Epithelial cell of alveolus of lung (primary cell): ENCODE results near the gene WDFY2. TPM values are rescaled to one million over a fixed set of nuclear protein-coding genes. Genes with fewer than 3 reads are reported as not detected.

ENCODE experiments used
- total RNA-seq: library from RNA; depleted of rRNA; stranded (reverse); fragments of >200 nt; gene quantifications from 2 replicates; pipeline ENCODE4 v1.2.1, GENCODE V29; 2015

The WDFY2 gene, protein sequence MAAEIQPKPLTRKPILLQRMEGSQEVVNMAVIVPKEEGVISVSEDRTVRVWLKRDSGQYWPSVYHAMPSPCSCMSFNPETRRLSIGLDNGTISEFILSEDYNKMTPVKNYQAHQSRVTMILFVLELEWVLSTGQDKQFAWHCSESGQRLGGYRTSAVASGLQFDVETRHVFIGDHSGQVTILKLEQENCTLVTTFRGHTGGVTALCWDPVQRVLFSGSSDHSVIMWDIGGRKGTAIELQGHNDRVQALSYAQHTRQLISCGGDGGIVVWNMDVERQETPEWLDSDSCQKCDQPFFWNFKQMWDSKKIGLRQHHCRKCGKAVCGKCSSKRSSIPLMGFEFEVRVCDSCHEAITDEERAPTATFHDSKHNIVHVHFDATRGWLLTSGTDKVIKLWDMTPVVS
- total RNA-seq = 4.9 and 5.8 TPM in 2 replicates

DNA sequence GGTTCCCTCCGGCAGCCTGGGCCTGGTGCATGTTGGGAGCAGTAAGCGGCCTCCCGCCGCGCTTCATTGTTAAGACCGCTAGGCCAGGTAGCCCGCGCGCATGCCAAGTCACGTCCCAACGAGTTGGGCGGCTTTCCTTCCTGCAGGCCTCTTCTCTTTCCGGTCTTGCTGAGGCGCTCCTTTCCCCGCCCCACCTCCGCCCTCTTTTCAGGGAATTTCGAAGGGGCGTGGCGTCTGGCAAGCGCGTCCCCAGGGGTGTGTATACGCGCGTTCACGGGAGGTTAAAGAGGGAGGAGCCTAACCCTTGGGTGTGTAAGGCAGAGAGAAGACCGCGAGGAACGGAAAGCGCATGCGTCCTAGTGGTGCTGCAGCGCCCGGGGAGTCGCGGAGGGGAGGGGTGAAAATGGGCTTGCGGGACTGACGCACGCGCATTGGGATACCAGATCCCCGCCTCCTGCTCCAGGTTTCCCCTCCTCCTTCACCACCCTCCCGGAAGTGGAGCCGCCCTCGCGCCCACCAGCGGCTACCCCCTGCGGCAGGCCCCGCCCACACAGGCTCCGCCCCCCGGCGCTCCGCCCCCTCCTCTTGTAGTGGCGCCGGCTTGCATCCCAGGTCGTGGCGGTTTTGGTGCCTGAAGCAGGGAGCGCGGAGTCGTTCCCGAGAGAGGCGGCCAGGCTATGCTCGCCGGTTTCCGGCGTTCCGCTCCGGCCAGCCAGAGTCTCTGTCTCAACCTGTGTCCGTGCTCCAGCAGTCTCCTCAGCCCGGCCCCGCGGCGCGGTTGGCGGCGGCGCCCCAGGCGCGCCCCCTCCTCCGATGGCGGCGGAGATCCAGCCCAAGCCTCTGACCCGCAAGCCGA lies at the start of gene WDFY2:
Gene WDFY2 (plus strand): TSS at position 588 of the 856 bp plus-strand sequence. CDS start 226 bp downstream, at position 814.

DNA sequence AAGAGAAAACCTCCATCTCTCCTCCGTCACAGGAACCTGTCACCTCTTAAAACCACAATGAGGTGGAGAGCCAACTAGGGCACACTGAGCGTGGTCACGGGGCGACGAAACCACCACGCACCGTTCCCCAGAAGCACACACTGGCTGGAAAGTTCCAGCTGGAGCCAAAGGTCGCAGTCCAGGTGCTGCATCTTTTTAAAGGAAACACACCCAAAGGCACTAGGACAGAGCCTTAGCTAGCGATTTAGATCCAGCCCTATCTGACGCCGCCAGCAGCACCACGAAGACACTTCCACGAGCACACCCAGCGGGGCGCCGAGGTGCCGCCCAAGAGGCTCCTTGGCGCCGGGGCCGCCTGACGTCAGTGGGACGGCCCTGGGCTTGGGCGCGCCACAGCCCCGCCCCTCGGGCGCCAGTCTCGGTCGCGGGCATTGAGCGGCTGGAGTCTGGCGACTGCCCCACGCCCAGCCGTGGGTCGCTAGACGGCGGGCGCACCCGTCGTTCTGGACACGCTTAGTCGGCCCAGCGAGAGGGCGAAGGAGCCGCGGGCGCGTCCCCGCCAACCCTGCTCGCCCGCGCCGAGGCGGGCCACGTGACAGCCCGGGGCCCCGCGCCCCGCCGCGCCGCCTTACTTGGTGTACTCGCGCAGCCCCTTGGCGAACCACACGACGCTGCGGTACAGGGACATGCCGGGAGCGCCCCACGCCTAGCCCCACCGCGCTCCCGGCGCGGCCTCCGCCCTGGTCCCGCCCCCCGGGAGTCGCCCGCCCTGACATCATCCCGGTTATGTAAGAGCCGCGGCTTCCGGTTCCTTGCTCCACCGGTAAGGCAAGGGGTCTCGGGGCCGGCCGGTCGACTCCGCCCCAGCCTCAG lies 219.4 kb downstream of the WDFY2 start, which contains the start of gene DHRS12:
Gene DHRS12 (minus strand): TSS at position 742 of the 873 bp plus-strand sequence. CDS start 4,504 bp downstream, outside the sequence.

Other genes starting within 250 kb of the WDFY2 start
- under 0.01 TPM in 1 of 2 replicates, not detected in the other for gene SERPINE3, start 244.8 kb upstream of the WDFY2 start, total RNA-seq
- 22.5 and 27.8 TPM in 2 replicates for gene INTS6, start 131.4 kb upstream of the WDFY2 start, total RNA-seq
- 1.8 and 5.8 TPM in 2 replicates for gene DHRS12, start 219.7 kb downstream of the WDFY2 start, total RNA-seq